ENCODE measurements around the gene CLCN6. TPM values are rescaled to one million over a fixed set of nuclear protein-coding genes. Genes with fewer than 3 reads are reported as not detected.

Gene CLCN6
- total RNA-seq, 1 experiment from 2014 or later, result 30.4 TPM

DNA sequence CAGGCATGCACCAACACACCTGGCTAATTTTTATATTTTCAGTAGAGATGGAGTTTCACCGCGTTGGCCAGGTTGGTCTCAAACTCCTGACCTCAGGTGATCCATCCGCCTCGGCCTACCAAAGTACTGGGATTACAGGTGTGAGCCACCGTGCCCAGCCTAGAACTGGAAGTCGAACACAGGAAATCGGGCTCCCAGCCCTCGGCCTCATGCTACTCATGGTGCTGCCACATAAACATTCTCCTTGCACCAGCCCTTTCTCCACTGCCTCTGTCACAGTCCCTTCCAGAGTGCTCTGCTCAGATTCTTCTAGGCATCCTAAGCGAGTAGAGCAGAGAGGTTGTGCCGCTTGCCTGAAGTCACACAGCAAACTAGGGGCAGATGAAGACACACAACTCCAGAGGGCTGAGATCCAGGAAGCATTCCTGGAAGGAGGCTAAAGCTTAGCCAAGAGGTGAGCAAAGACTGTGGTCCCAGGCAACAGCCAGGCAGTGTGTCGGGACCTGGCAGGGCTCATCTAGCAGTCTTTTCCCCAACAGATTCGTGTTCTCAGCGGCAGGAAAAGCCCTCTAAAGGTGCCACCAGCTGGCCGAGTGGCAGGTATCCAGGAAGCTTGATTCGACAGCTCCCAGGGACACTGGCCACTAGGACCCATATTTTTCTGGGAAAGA, 82.3 kb downstream of the CLCN6 start:
- intact Hi-C loops (cut with micrococcal nuclease; ENCODE audit: unreplicated experiment), result no loop called here
- POLR2A ChIA-PET, result no interaction called here
- Histone ChIP-seq H3K27me3 (replicated peaks; ENCODE audit: control insufficient read depth, insufficient read depth, low read length) (no peaks in the 10 kb centered on the region), H3K36me3 (ENCODE audit: control insufficient read depth, insufficient read depth, low read length) (no peaks in the 10 kb centered on the region), H3K4me3 (ENCODE audit: low read depth, low read length) (no peak overlapping the region), H3K9me3 (no peaks in the 10 kb centered on the region), H3K4me1 (peaks cover 10% of the 10 kb centered on the region; the same call in 1 of the 2 replicates)
- no peak for DNase-seq
- no peak overlapping the region for H3K27ac Mint-ChIP-seq (ENCODE audit: unreplicated experiment)
- TF ChIP-seq, protein P1, sequence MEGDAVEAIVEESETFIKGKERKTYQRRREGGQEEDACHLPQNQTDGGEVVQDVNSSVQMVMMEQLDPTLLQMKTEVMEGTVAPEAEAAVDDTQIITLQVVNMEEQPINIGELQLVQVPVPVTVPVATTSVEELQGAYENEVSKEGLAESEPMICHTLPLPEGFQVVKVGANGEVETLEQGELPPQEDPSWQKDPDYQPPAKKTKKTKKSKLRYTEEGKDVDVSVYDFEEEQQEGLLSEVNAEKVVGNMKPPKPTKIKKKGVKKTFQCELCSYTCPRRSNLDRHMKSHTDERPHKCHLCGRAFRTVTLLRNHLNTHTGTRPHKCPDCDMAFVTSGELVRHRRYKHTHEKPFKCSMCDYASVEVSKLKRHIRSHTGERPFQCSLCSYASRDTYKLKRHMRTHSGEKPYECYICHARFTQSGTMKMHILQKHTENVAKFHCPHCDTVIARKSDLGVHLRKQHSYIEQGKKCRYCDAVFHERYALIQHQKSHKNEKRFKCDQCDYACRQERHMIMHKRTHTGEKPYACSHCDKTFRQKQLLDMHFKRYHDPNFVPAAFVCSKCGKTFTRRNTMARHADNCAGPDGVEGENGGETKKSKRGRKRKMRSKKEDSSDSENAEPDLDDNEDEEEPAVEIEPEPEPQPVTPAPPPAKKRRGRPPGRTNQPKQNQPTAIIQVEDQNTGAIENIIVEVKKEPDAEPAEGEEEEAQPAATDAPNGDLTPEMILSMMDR (IDR thresholded peaks at IDR 0.05; ENCODE audit: insufficient read depth in 1 of 2, low read depth in 1 of 2, low read length in 1 of 2, severe bottlenecking in 1 of 2, unreplicated experiment in 1 of 2), result no peak
- no peaks in the 10 kb centered on the region for H3K36me3 Mint-ChIP-seq (ENCODE audit: insufficient read depth, unreplicated experiment)
- CTCF ChIA-PET, result no interaction called here
- no peaks in the 10 kb centered on the region for H3K27me3 Mint-ChIP-seq (ENCODE audit: insufficient read depth, unreplicated experiment)
- peaks cover 9% of the 10 kb centered on the region for H3K4me1 Mint-ChIP-seq (ENCODE audit: low read depth, unreplicated experiment)
- H3K9me3 Mint-ChIP-seq (ENCODE audit: unreplicated experiment), result no peaks in the 10 kb centered on the region
- no peak overlapping the region for H3K4me3 Mint-ChIP-seq (ENCODE audit: unreplicated experiment)
- no TSS peak for BruUV-seq (replicated peaks)

DNA sequence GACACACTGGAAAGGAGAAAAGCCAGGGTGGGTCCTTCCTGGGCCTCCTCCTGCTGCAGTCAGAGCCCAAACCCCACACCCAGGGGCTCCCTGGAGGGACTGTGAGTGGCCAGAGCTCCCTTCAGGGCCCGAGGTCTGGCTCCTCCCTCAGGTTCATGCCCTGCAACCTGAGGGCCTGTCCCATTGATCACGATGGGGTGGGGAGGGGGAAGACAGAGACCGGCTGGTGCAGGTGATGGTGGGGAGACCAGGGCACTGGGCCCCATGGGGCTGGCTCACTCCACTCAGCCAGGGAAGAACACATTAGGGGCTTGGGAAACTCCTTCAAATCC, 82.9 kb downstream of the CLCN6 start:
- Mint-ChIP-seq H3K27ac (ENCODE audit: unreplicated experiment) (no peak overlapping the region), H3K4me3 (ENCODE audit: unreplicated experiment) (no peak overlapping the region), H3K36me3 (ENCODE audit: insufficient read depth, unreplicated experiment) (no peaks in the 10 kb centered on the region), H3K9me3 (ENCODE audit: unreplicated experiment) (no peaks in the 10 kb centered on the region), H3K27me3 (ENCODE audit: insufficient read depth, unreplicated experiment) (no peaks in the 10 kb centered on the region), H3K4me1 (ENCODE audit: low read depth, unreplicated experiment) (peaks cover 9% of the 10 kb centered on the region)
- intact Hi-C loops (cut with micrococcal nuclease; ENCODE audit: unreplicated experiment), result no loop called here
- Histone ChIP-seq H3K36me3 (ENCODE audit: control insufficient read depth, insufficient read depth, low read length) (no peaks in the 10 kb centered on the region), H3K9me3 (no peaks in the 10 kb centered on the region), H3K4me3 (ENCODE audit: low read depth, low read length) (no peak overlapping the region), H3K27me3 (replicated peaks; ENCODE audit: control insufficient read depth, insufficient read depth, low read length) (no peaks in the 10 kb centered on the region), H3K4me1 (peaks cover 10% of the 10 kb centered on the region; the same call in 1 of the 2 replicates)
- ChIA-PET CTCF (no interaction called here), POLR2A (no interaction called here)
- TF ChIP-seq, protein P1 (IDR thresholded peaks at IDR 0.05; ENCODE audit: insufficient read depth in 1 of 2, low read depth in 1 of 2, low read length in 1 of 2, severe bottlenecking in 1 of 2, unreplicated experiment in 1 of 2), result no peak
- no peak for DNase-seq
- no TSS peak for BruUV-seq (replicated peaks)

DNA sequence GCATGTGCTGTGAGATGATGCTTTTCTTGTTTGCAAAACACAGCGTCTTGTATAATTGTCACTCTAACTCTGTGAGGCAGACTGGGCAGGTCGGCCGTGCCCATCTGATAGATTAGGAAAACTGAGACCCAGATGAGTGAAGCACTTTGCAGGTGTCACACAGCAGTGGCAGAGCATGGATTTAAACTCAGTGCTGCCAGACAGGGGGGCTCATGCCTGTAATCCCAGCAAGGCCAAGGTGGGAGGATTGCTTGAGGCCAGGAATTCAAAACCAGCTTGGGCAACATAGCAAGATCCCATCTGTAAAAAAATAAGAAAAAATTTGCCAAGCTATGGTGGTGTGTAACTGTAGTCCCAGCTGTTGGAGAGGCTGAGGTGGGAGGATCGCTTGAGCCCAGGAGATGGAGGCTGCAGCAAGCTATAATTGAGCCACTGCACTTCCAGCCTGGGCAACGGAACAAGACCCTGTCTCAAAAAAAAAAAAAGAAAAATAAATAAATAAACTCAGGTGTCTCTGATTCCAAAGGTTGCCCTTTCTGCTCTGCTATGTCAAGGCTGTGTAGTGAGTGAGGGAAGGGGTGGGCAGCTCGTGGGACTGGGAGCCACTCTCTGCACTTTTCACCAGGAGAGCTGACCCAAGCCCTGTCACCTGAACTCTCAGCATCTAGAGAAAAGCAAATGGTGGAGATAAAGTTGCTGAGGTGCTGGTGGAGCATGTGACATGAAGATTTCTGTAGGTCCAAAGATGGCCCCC, 85.6 kb downstream of the CLCN6 start:
- Histone ChIP-seq H3K4me3 (ENCODE audit: low read depth, low read length) (no peak overlapping the region), H3K27me3 (replicated peaks; ENCODE audit: control insufficient read depth, insufficient read depth, low read length) (no peaks in the 10 kb centered on the region), H3K9me3 (no peaks in the 10 kb centered on the region), H3K36me3 (ENCODE audit: control insufficient read depth, insufficient read depth, low read length) (no peaks in the 10 kb centered on the region), H3K4me1 (peaks cover 10% of the 10 kb centered on the region; the same call in 1 of the 2 replicates)
- Mint-ChIP-seq H3K4me3 (ENCODE audit: unreplicated experiment) (no peak overlapping the region), H3K9me3 (ENCODE audit: unreplicated experiment) (no peaks in the 10 kb centered on the region), H3K27me3 (ENCODE audit: insufficient read depth, unreplicated experiment) (peaks cover 3% of the 10 kb centered on the region), H3K4me1 (ENCODE audit: low read depth, unreplicated experiment) (peaks cover 9% of the 10 kb centered on the region), H3K36me3 (ENCODE audit: insufficient read depth, unreplicated experiment) (no peaks in the 10 kb centered on the region), H3K27ac (ENCODE audit: unreplicated experiment) (no peak overlapping the region)
- DNase-seq, result no peak
- TF ChIP-seq, protein P1 (IDR thresholded peaks at IDR 0.05; ENCODE audit: insufficient read depth in 1 of 2, low read depth in 1 of 2, low read length in 1 of 2, severe bottlenecking in 1 of 2, unreplicated experiment in 1 of 2), result no peak
- intact Hi-C loops (cut with micrococcal nuclease; ENCODE audit: unreplicated experiment), result loop anchor here (2.0 kb wide), 1 partner anchor 33 kb away; the partner anchor contains the start of gene NPPB
- ChIA-PET POLR2A (interaction anchor here (1.4 kb wide), 1 partner anchor 16 kb away, joined by 11 read pairs; no protein-coding TSS in a partner anchor), CTCF (interaction anchor here (0.9 to 2.2 kb wide), 3 partner anchors 9 to 76 kb away, joined by 3 to 10 read pairs (median 5); no protein-coding TSS in a partner anchor)
- no TSS peak for BruUV-seq (replicated peaks)

Other genes with a start within 250 kb of the CLCN6 start
- 78.5 and 79.8 TPM in 2 replicates for gene FBXO2, start 151.8 kb upstream of the CLCN6 start, total RNA-seq (2022)
- 21.2 and 22.6 TPM in 2 replicates for gene FBXO44, start 151.3 kb upstream of the CLCN6 start, total RNA-seq (2022)
- gene FBXO6, start 142.0 kb upstream of the CLCN6 start, total RNA-seq (2022), result 9.1 and 9.7 TPM in 2 replicates
- gene MAD2L2, start 125.0 kb upstream of the CLCN6 start, total RNA-seq (2022), result 45.2 and 49.9 TPM in 2 replicates
- gene DRAXIN, start 114.5 kb upstream of the CLCN6 start, total RNA-seq (2022), result 0.05 TPM in 1 of 2 replicates, not detected in the other
- gene AGTRAP, start 70.1 kb upstream of the CLCN6 start, total RNA-seq (2022), result 44.2 and 44.4 TPM in 2 replicates
- gene C1orf167, start 44.0 kb upstream of the CLCN6 start, total RNA-seq (2022), result 0.64 and 0.97 TPM in 2 replicates
- gene MTHFR, start 227 bp upstream of the CLCN6 start, total RNA-seq (2022), result 27.8 and 28.6 TPM in 2 replicates
- not detected in 2 replicates for gene NPPA, start 41.6 kb downstream of the CLCN6 start, total RNA-seq (2022)
- 43.4 and 69.9 TPM in 2 replicates for gene NPPB, start 52.8 kb downstream of the CLCN6 start, total RNA-seq (2022)
- gene KIAA2013, start 120.2 kb downstream of the CLCN6 start, total RNA-seq (2022), result 46.1 and 47.3 TPM in 2 replicates
- gene PLOD1, start 128.5 kb downstream of the CLCN6 start, total RNA-seq (2022), result 89.3 and 91.7 TPM in 2 replicates
- 73.9 and 74.1 TPM in 2 replicates for gene MFN2, start 174.3 kb downstream of the CLCN6 start, total RNA-seq (2022)
- 38.6 and 41.0 TPM in 2 replicates for gene MIIP, start 213.3 kb downstream of the CLCN6 start, total RNA-seq (2022)

Measured in Caco-2 (cell line).